ENCODE measurements around the gene ARL6IP1.

Gene ARL6IP1

DNA sequence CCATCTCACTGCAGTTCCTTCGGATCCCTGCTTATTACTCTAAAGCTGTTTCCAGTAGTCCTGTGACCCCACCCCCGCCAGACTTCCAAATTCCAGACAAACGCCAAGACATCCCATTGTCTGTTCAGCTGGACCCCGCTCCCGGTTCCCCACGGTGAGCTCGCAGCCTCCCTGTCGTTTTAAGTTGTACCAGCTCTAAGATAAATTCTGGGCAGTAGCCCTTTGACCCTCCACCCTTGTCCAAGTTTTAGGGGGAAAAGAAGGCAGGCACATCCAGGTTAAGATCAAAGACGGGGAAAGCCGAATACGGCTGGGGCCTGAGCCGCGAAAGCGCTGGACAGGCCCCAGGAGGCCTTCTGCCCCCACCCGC, 589 bp downstream of the ARL6IP1 start:
- H3K4me3 ChIP-seq (ENCODE audit: low read length): peak overlapping the region; percentile 85
- TF ChIP-seq, protein P1, sequence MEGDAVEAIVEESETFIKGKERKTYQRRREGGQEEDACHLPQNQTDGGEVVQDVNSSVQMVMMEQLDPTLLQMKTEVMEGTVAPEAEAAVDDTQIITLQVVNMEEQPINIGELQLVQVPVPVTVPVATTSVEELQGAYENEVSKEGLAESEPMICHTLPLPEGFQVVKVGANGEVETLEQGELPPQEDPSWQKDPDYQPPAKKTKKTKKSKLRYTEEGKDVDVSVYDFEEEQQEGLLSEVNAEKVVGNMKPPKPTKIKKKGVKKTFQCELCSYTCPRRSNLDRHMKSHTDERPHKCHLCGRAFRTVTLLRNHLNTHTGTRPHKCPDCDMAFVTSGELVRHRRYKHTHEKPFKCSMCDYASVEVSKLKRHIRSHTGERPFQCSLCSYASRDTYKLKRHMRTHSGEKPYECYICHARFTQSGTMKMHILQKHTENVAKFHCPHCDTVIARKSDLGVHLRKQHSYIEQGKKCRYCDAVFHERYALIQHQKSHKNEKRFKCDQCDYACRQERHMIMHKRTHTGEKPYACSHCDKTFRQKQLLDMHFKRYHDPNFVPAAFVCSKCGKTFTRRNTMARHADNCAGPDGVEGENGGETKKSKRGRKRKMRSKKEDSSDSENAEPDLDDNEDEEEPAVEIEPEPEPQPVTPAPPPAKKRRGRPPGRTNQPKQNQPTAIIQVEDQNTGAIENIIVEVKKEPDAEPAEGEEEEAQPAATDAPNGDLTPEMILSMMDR (IDR thresholded peaks at IDR 0.05; ENCODE audit: insufficient read depth, low read depth, low read length, missing control alignments): no peak
- peak; percentile 25 for DNase-seq (ENCODE audit: low read depth)

DNA sequence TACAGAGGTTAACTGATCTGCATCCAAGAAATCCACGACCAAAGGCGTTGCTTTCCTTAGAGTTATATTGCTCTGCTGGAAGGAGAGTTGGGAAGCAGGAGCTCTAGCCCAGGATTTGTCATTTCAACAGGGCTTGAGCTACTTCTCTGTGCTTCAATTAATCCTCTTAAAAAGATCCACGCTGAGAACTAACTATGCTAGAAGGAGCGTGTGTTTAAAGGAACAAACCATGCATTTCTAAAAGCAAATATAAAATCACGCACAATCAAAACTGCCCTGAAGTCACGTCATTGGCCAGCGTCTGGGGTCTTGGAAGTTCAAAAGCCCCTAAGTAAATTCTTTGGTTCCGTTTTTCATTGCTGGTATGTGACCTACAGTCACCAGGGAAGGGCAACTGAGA, 1.1 kb downstream of the ARL6IP1 start:
- peak overlapping the region; percentile 85 for H3K4me3 ChIP-seq (ENCODE audit: low read length)
- DNase-seq (ENCODE audit: low read depth): no peak
- TF ChIP-seq, protein P1 (IDR thresholded peaks at IDR 0.05; ENCODE audit: insufficient read depth, low read depth, low read length, missing control alignments): no peak

DNA sequence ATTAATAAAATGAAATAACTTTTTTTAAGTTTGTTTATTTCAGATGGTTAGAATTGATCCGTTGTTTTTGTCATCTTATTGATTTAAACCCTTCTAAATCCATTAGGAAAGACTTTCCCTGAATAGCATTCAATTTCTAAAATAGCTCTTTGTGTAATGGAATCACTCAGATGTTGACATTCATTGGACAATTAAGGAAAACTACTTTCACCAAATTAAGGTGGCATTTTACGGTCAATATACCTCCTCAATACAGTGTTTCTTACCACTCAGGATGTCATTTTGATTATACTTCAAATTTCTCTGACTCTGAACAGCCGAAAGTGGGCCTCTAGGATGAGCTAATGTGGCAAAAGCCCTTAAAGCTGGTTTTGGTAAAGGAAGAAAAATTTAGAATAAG, 1.8 kb downstream of the ARL6IP1 start:
- peak overlapping the region; percentile 85 for H3K4me3 ChIP-seq (ENCODE audit: low read length)
- TF ChIP-seq, protein P1 (IDR thresholded peaks at IDR 0.05; ENCODE audit: insufficient read depth, low read depth, low read length, missing control alignments): no peak
- no peak for DNase-seq (ENCODE audit: low read depth)

DNA sequence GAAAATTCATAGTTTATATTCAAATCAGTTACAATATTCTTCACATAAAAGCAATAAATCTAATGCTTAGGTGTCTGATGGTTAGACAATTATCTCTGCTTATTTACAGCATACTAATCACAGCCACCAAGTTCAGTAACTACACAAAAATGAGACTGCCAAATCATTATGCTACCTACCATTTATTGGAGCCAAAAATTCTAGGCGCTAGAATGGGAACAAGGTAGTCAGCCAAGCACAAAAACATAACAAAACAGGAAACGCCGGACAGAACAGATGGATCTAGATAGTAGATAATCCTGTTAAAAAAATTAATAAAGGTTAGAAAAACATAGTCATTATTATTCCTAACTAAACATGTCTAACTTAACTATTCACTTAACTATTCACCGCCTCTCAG, 3.6 kb downstream of the ARL6IP1 start:
- no peak for DNase-seq (ENCODE audit: low read depth)
- H3K4me3 ChIP-seq (ENCODE audit: low read length): no peak overlapping the region

DNA sequence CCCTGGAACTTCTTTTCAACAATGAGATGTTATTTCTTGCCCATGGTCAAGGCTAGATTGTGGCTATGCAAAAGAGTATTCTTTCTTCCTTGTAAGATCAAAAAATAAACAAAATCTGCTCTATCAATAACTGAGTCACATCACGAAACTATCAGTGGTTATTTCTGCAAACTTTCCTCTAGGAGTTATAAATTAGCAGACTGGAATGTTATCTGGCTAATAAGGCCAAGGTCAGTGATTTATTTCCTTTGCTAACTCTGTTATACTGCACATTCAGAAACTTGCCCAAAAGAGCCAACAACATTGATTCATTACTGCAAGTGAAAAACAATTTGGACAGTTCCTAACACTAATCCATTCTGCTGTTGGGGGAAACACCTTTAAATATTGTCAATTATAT, 5.0 kb downstream of the ARL6IP1 start:
- DNase-seq (ENCODE audit: low read depth): no peak
- TF ChIP-seq, protein P1 (IDR thresholded peaks at IDR 0.05; ENCODE audit: insufficient read depth, low read depth, low read length, missing control alignments): no peak
- no peak overlapping the region for H3K4me3 ChIP-seq (ENCODE audit: low read length)

More for the DNA sequence above, 3.6 kb downstream of the ARL6IP1 start:
- TF ChIP-seq, protein P1 (IDR thresholded peaks at IDR 0.05; ENCODE audit: insufficient read depth, low read depth, low read length, missing control alignments): no peak

DNA sequence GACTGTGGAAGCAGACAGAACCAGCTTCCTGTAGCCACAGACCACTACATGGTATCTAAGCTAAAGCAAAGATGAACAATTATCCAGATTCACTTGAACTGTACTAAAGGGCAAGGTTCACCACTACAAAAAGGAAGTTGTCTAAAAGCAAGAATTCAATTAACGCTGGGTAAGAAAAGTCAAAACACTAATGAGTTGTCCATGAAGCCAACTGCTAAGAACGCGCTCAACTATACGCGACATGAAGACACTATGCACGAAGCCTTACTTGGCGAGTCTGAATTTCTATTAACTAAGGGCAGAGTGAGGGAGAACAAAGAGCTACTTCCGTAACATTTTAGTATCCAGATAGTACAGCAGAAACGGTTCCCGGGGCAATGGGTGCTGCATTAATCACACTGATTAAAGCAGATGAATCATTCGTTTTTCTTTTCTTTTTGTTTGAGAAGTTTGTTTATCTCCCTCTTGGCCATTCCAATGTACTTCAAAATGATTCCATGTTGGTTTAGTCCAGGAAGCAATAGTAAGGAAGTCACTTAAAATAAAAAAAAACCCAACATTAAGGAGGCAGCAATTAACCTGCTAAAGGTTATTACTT, 8.4 kb downstream of the ARL6IP1 start:
- no peak overlapping the region for H3K4me3 ChIP-seq (ENCODE audit: low read length)
- DNase-seq (ENCODE audit: low read depth): peak; percentile 68
- TF ChIP-seq, protein P1 (IDR thresholded peaks at IDR 0.05; ENCODE audit: insufficient read depth, low read depth, low read length, missing control alignments): no peak
